HCT116 (cell line): Measurements from ENCODE around the gene PDE4A. TPM values are rescaled to one million over a fixed set of nuclear protein-coding genes. Genes with fewer than 3 reads are reported as not detected.

Experiments
- ATAC-seq: fragments of 200-7000 bp; cut with Tn5 transposase; 2 replicates; pipeline ENCODE4 v1.9.1; 2020; ENCODE audit warnings: mild to moderate bottlenecking, moderate library complexity
- BruUV-seq: library from RNA; stranded (reverse); fragments of 400-500 nt; replicated peaks from 2 replicates; lab custom pipeline; 2021; lab: Mats Ljungman, UMichigan
- CTCF ChIA-PET: fragments of 300-600 bp; sonication (Branson Sonifier 250); formaldehyde crosslinking; loops from one replicate; lab custom pipeline; 2021; ENCODE audit warnings: antibody characterized with exemption; lab: Charles Lee
- POLR2A ChIA-PET: fragments of 300-600, 350-600 bp; sonication (Branson Sonifier 250); formaldehyde crosslinking; loops from one replicate; lab custom pipeline; 2021; ENCODE audit warnings: antibody characterized with exemption; lab: Charles Lee
- RAD21 ChIA-PET, 2 experiments: fragments of 300-600 bp; sonication (Branson Sonifier 250); formaldehyde crosslinking; loops; one replicate each; lab custom pipeline; 2023; ENCODE audit warnings: low total read pairs in 2 of 2; ENCODE audit not compliant: uncharacterized antibody in 2 of 2, unreplicated experiment in 2 of 2, low non-redundant PET in 1 of 2; lab: Charles Lee
- DNase-seq: peaks from one replicate; pipeline ENCODE4 v3.0.0-alpha.2; 2010; ENCODE audit warnings: low read depth, low spot score
- H2AFZ ChIP-seq: fragments of 200-600 bp; shearing (Covaris generic), sonication (generic); 2 replicates; pipeline ENCODE4 v1.6.1; 2017; ENCODE audit warnings: low read depth, mixed run types, mixed read lengths, antibody characterized with exemption, low read length; ENCODE audit not compliant: poor library complexity, severe bottlenecking
- H3K27ac ChIP-seq: 2 replicates; pipeline ENCODE4 v1.5.1; 2012; ENCODE audit warnings: low read depth, low read length
- H3K27me3 ChIP-seq: fragments of 200-600 bp; sonication (generic); 2 replicates; pipeline ENCODE4 v1.6.1; 2016; ENCODE audit warnings: mixed run types, low read length, mixed read lengths; ENCODE audit not compliant: insufficient read depth
- H3K36me3 ChIP-seq, 2 experiments: fragments of 200-500 bp in 1 of 2; fragments of 200-600 bp in 1 of 2; sonication (Bioruptor generic) in 1 of 2; sonication (generic) in 1 of 2; 2 replicates each; pipeline versions ENCODE4 v1.5.1 to v1.6.1; 2014 to 2016; ENCODE audit warnings: low read length in 2 of 2, inconsistent platforms in 1 of 2, mixed read lengths in 1 of 2, mixed run types in 1 of 2; ENCODE audit not compliant: insufficient read depth in 2 of 2, control insufficient read depth in 1 of 2
- H3K4me1 ChIP-seq, 2 experiments: fragments of 200-600 bp in 1 of 2; sonication (generic) in 1 of 2; 2 replicates each; pipeline versions ENCODE4 v1.5.1 to v1.6.1; 2012 to 2017; ENCODE audit warnings: low read length in 2 of 2, inconsistent platforms in 1 of 2, mild to moderate bottlenecking in 1 of 2, mixed read lengths in 1 of 2, mixed run types in 1 of 2, moderate library complexity in 1 of 2; ENCODE audit not compliant: insufficient read depth in 2 of 2, control insufficient read depth in 1 of 2
- H3K4me2 ChIP-seq: fragments of 200-600 bp; sonication (generic); 2 replicates; pipeline ENCODE4 v1.6.1; 2017; ENCODE audit warnings: mixed run types, low read length, mixed read lengths
- H3K4me3 ChIP-seq, 2 experiments: fragments of 200-600 bp in 1 of 2; sonication (generic) in 1 of 2; replicated peaks in 1 of 2; 2 replicates each; pipeline ENCODE4 v1.5.1; 2011 to 2016; ENCODE audit warnings: low read length in 2 of 2, control low read depth in 1 of 2, low read depth in 1 of 2, mild to moderate bottlenecking in 1 of 2, mixed read lengths in 1 of 2, mixed run types in 1 of 2
- H3K79me2 ChIP-seq: fragments of 200-600 bp; sonication (generic); 2 replicates; pipeline ENCODE4 v1.6.1; 2017; ENCODE audit warnings: mild to moderate bottlenecking, mixed run types, low read length, moderate library complexity, mixed read lengths; ENCODE audit not compliant: insufficient read depth
- H3K9ac ChIP-seq: fragments of 200-600 bp; sonication (generic); 2 replicates; pipeline ENCODE4 v1.6.1; 2016; ENCODE audit warnings: low read length, mixed read lengths
- H3K9me2 ChIP-seq: fragments of 200-600 bp; sonication (generic), shearing (Covaris generic); 2 replicates; pipeline ENCODE4 v1.6.1; 2017; ENCODE audit warnings: mixed run types, mild to moderate bottlenecking, moderate library complexity; ENCODE audit not compliant: insufficient read depth
- H3K9me3 ChIP-seq, 2 experiments: fragments of 200-500 bp in 1 of 2; fragments of 200-600 bp in 1 of 2; sonication (Bioruptor generic) in 1 of 2; sonication (generic) in 1 of 2; 2 replicates each; pipeline ENCODE4 v1.6.1; 2014 to 2017; ENCODE audit warnings: low read length in 2 of 2, mixed read lengths in 2 of 2, inconsistent platforms in 1 of 2, low read depth in 1 of 2, mild to moderate bottlenecking in 1 of 2, mixed run types in 1 of 2, moderate library complexity in 1 of 2; ENCODE audit not compliant: control insufficient read depth in 1 of 2, insufficient read depth in 1 of 2
- H4K20me1 ChIP-seq: fragments of 200-600 bp; sonication (generic), shearing (Covaris generic); 2 replicates; pipeline ENCODE4 v1.6.1; 2017; ENCODE audit warnings: mixed run types, mild to moderate bottlenecking, moderate library complexity; ENCODE audit not compliant: insufficient read depth
- ATF3 ChIP-seq: IDR thresholded peaks from 2 replicates; pipeline ENCODE4 v1.6.1; 2012
- CEBPB ChIP-seq: IDR thresholded peaks from 2 replicates; pipeline ENCODE4 v1.6.1; 2012; ENCODE audit warnings: low read depth
- CTCF ChIP-seq, 3 experiments: fragments of 200-600 bp in 1 of 3; sonication (generic) in 1 of 3; IDR thresholded peaks in 2 of 3; conservative IDR thresholded peaks in 1 of 3; 2 replicates each; pipeline ENCODE4 v1.5.1; 2012 to 2017; ENCODE audit warnings: low read depth in 2 of 3, low read length in 2 of 3, antibody characterized with exemption in 1 of 3, borderline replicate concordance in 1 of 3, control low read depth in 1 of 3, mild to moderate bottlenecking in 1 of 3, mixed read lengths in 1 of 3, mixed run types in 1 of 3, moderate library complexity in 1 of 3; ENCODE audit not compliant: insufficient read depth in 1 of 3
- ELF1 ChIP-seq: IDR thresholded peaks from 2 replicates; pipeline ENCODE4 v1.6.1; 2012; ENCODE audit warnings: low read depth, borderline replicate concordance
- EZH2phosphoT487 ChIP-seq: fragments of 200-600 bp; IDR thresholded peaks from 2 replicates; pipeline ENCODE4 v1.6.1; 2018; ENCODE audit warnings: antibody characterized with exemption, borderline replicate concordance
- MAX ChIP-seq: IDR thresholded peaks from 2 replicates; pipeline ENCODE4 v1.6.1; 2012
- POLR2A ChIP-seq: IDR thresholded peaks from 2 replicates; pipeline ENCODE4 v1.7.0; 2011; ENCODE audit warnings: borderline replicate concordance; ENCODE audit not compliant: insufficient read depth, insufficient read length; ENCODE audit errors: extremely low read depth
- POLR2AphosphoS5 ChIP-seq: IDR thresholded peaks from 2 replicates; pipeline ENCODE4 v1.6.1; 2011; ENCODE audit warnings: mild to moderate bottlenecking, low read depth, low read length, moderate library complexity
- SIN3A ChIP-seq: IDR thresholded peaks from 2 replicates; pipeline ENCODE4 v1.6.1; 2012; ENCODE audit warnings: low read depth
- SRF ChIP-seq: IDR thresholded peaks from 2 replicates; pipeline ENCODE4 v1.6.1; 2012; ENCODE audit warnings: low read depth
- TCF7L2 ChIP-seq: IDR thresholded peaks from 2 replicates; pipeline ENCODE4 v1.7.0; 2011; ENCODE audit warnings: borderline replicate concordance, inconsistent platforms; ENCODE audit not compliant: insufficient read depth, insufficient read length; ENCODE audit errors: extremely low read depth
- YY1 ChIP-seq: IDR thresholded peaks from 2 replicates; pipeline ENCODE4 v1.6.1; 2011; ENCODE audit warnings: low read length, low read depth, moderate library complexity, mild to moderate bottlenecking; ENCODE audit not compliant: insufficient replicate concordance; ENCODE audit errors: extremely low read depth
- ZNF274 ChIP-seq: fragments of 200-500 bp; sonication (Bioruptor generic); IDR thresholded peaks from 2 replicates; pipeline ENCODE4 v1.6.1; 2014; ENCODE audit warnings: mild to moderate bottlenecking, low read depth, low read length, inconsistent platforms
- intact Hi-C: fragments of 100-400 bp; cut with micrococcal nuclease; formaldehyde crosslinking; loops from 2 replicates; pipeline ENCODE4 v1.10.0; 2022
- total RNA-seq: library from RNA; stranded (reverse); gene quantifications from one replicate; pipeline ENCODE4 v1.2.1, GENCODE V29; 2021; ENCODE audit not compliant: unreplicated experiment

PDE4A gene
- total RNA-seq, 1 experiment from 2014 or later = 33.7 TPM

- H3K36me3 ChIP-seq = no peaks in the 10 kb centered on the region
- no peak overlapping the region for H3K4me3 ChIP-seq
- no peak overlapping the region for H3K4me2 ChIP-seq
- RAD21 ChIA-PET = no interaction called here
- CTCF ChIA-PET = no interaction called here
- no peaks in the 10 kb centered on the region for H3K27me3 ChIP-seq
- H3K79me2 ChIP-seq = peaks cover 30% of the 10 kb centered on the region
- DNase-seq = no peak
- no peaks in the 10 kb centered on the region for H3K9me2 ChIP-seq
- no peak overlapping the region for H2AFZ ChIP-seq
- no TSS peak for BruUV-seq
- POLR2A ChIA-PET = no interaction called here
- no peak overlapping the region for H3K27ac ChIP-seq
- TF ChIP-seq ATF3 (no peak), CEBPB (no peak), ELF1 (no peak), ZNF274 (no peak), SIN3A (no peak), TCF7L2 (no peak), POLR2A (no peak), EZH2phosphoT487 (no peak)
- TF ChIP-seq, all 23 proteins: peak for 0
- Histone ChIP-seq H3K4me1 (peaks cover 27 to 63% of the 10 kb centered on the region in 2 experiments), H3K9me3 (no peaks in the 10 kb centered on the region), H3K9ac (no peak overlapping the region), H4K20me1 (no peaks in the 10 kb centered on the region)
- no peak for ATAC-seq
- intact Hi-C loops = no loop called here
Observed at GRCh38 chr19:10422846-10423245, 2.5 kb downstream of the PDE4A start.

- Histone ChIP-seq H3K4me3 (peak overlapping the region; percentile 67 to 71), H2AFZ (no peak overlapping the region), H3K27ac (peak overlapping the region; percentile 66), H3K36me3 (no peaks in the 10 kb centered on the region), H3K79me2 (peaks cover 30% of the 10 kb centered on the region), H3K9me3 (no peaks in the 10 kb centered on the region), H4K20me1 (no peaks in the 10 kb centered on the region), H3K4me1 (peaks cover 17 to 51% of the 10 kb centered on the region in 2 experiments), H3K9me2 (no peaks in the 10 kb centered on the region), H3K4me2 (peak overlapping the region; percentile 94), H3K9ac (peak overlapping the region; percentile 74), H3K27me3 (no peaks in the 10 kb centered on the region)
- DNase-seq = no peak
- peak; percentile 77 for ATAC-seq
- ChIA-PET POLR2A (no interaction called here), CTCF (interaction anchor here (1.2 kb wide), 2 partner anchors 12 to 20 kb away, joined by 3 to 7 read pairs; partner anchors contain the start of gene CDC37), RAD21 (no interaction called here)
- BruUV-seq = no TSS peak
- no peak for TF ChIP-seq YY1
- peak; percentile 79 to 82 (median 80) for TF ChIP-seq CTCF (IDR thresholded peaks at IDR 0.05 in 2 of 3, conservative IDR thresholded peaks at IDR 0.05 in 1 of 3; ENCODE audit: borderline replicate concordance in 1 of 3, insufficient read depth in 1 of 3, low read depth in 2 of 3, low read length in 2 of 3)
- TF ChIP-seq EZH2phosphoT487 = no peak
- no peak for TF ChIP-seq ELF1
- TF ChIP-seq TCF7L2 = peak; percentile 37
- TF ChIP-seq SRF = no peak
- TF ChIP-seq POLR2AphosphoS5 = peak; percentile 39
- peak; percentile 61; the same call in 1 of the 2 replicates for TF ChIP-seq MAX
- intact Hi-C loops = no loop called here
Observed at GRCh38 chr19:10424011-10424637, 3.8 kb downstream of the PDE4A start.
